ENCODE measurements around the gene PADI2. TPM values are rescaled to one million over a fixed set of nuclear protein-coding genes. Genes with fewer than 3 reads are reported as not detected.
A peak's percentile ranks its signal among the peaks of the same experiment; 100 is the strongest.

PADI2 gene
- total RNA-seq, 1 donor from 2014 or later = 0.49 TPM

DNA sequence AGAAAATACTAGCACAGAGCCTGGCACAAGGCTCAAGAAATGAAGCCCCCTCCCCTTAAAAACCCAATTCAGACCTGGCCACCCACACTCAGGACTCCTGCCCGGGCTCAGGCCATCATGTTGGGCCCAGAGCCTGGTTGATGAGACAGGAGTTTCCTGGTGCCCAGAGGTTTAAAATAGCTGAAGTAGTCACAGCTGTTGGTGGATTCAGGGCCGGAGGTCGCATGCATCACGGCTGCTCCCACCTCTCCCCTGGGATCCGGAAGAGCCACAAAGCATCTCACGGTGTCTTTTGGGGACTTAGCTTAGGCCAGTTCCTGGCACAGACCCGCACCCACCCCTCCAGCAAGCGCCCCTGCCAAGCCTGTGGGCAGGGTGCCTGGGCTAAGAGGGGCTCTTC lies 2.6 kb upstream of the PADI2 start:
- Mint-ChIP-seq H3K9me3 (no peaks in the 10 kb centered on the region), H3K27me3 (ENCODE audit: low read depth) (peaks cover 35% of the 10 kb centered on the region), H3K4me3 (no peak overlapping the region), H3K4me1 (peaks cover 30% of the 10 kb centered on the region), H3K36me3 (no peaks in the 10 kb centered on the region), H3K27ac (no peak overlapping the region)
- DNase-seq (ENCODE audit: low spot score in 2 of 2, unreplicated experiment in 2 of 2) = no peak
- TF ChIP-seq, protein P1, sequence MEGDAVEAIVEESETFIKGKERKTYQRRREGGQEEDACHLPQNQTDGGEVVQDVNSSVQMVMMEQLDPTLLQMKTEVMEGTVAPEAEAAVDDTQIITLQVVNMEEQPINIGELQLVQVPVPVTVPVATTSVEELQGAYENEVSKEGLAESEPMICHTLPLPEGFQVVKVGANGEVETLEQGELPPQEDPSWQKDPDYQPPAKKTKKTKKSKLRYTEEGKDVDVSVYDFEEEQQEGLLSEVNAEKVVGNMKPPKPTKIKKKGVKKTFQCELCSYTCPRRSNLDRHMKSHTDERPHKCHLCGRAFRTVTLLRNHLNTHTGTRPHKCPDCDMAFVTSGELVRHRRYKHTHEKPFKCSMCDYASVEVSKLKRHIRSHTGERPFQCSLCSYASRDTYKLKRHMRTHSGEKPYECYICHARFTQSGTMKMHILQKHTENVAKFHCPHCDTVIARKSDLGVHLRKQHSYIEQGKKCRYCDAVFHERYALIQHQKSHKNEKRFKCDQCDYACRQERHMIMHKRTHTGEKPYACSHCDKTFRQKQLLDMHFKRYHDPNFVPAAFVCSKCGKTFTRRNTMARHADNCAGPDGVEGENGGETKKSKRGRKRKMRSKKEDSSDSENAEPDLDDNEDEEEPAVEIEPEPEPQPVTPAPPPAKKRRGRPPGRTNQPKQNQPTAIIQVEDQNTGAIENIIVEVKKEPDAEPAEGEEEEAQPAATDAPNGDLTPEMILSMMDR (IDR thresholded peaks at IDR 0.05; ENCODE audit: unreplicated experiment) = no peak

DNA sequence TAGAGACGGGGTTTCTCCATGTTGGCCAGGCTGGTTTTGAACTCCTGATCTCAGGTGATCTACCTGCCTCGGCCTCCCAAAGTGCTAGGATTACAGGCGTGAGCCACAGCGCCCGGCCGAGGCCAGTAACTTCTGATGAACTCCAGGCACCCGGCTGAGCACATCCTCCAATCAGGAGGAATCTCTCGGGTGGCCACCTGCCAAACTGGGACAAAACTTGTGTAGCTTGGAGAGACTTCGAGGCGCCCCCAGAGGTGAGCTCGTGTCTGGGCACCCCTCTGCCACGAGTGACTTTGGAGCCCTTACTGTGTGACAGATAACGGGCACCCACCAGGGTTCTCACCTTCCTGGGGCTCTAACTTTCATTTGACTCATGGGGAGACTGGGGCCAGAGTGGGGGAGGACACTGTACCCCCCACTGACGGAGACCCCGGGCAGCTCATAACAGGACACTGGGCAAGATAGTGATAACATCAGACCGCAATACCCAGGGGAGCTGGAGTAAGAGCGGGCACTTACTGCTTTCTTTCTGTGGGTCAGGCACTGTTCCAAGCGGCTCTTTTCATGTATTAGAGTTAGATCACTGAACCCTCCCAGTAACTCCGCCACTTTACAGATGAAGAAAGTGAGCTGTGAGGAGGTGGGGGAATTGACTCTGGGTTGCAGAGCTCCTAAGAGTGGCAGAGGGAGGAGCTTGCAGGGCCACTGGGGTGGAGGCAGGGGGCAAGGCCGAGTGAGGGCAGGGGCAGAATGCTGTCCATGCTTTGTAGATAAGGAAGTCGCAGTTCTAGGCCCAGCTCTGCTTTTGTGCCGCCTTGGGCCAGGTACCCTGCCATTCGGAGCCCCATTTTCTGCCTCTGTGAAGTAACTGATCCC lies 1.9 kb upstream of the PADI2 start:
- H3K27me3 Mint-ChIP-seq (ENCODE audit: low read depth) = peaks cover 42% of the 10 kb centered on the region
- DNase-seq (ENCODE audit: low spot score in 2 of 2, unreplicated experiment in 2 of 2) = no peak
- H3K4me1 Mint-ChIP-seq = peaks cover 30% of the 10 kb centered on the region
- TF ChIP-seq, protein P1 (IDR thresholded peaks at IDR 0.05; ENCODE audit: unreplicated experiment) = no peak
- H3K9me3 Mint-ChIP-seq = no peaks in the 10 kb centered on the region
- H3K27ac Mint-ChIP-seq = no peak overlapping the region
- H3K36me3 Mint-ChIP-seq = no peaks in the 10 kb centered on the region
- no peak overlapping the region for H3K4me3 Mint-ChIP-seq

DNA sequence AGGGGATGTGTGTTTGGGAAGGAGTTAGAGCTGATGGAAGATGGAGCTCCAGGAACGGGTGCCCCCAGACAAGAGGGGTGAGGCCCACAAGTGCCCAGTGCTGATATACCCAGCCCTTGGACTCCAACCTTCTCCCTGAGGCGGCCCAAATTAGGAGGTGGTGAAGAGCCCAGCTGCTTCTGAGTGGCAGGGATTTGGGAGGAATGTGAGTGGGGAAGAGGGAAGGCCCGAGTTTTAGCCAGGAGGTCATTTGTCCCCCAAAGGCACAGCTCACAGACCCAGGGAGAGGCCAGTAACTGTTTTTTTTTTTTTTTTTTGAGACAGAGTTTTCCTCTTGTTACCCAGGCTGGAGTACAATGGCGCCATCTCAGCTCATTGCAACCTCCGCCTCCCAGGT lies 1.2 kb upstream of the PADI2 start:
- no peak for DNase-seq (ENCODE audit: low spot score in 2 of 2, unreplicated experiment in 2 of 2)
- TF ChIP-seq, protein P1 (IDR thresholded peaks at IDR 0.05; ENCODE audit: unreplicated experiment) = no peak
- H3K4me1 Mint-ChIP-seq = peaks cover 25% of the 10 kb centered on the region
- no peak overlapping the region for H3K4me3 Mint-ChIP-seq
- H3K27ac Mint-ChIP-seq = no peak overlapping the region
- H3K36me3 Mint-ChIP-seq = no peaks in the 10 kb centered on the region
- H3K9me3 Mint-ChIP-seq = no peaks in the 10 kb centered on the region
- H3K27me3 Mint-ChIP-seq (ENCODE audit: low read depth) = peaks cover 49% of the 10 kb centered on the region

DNA sequence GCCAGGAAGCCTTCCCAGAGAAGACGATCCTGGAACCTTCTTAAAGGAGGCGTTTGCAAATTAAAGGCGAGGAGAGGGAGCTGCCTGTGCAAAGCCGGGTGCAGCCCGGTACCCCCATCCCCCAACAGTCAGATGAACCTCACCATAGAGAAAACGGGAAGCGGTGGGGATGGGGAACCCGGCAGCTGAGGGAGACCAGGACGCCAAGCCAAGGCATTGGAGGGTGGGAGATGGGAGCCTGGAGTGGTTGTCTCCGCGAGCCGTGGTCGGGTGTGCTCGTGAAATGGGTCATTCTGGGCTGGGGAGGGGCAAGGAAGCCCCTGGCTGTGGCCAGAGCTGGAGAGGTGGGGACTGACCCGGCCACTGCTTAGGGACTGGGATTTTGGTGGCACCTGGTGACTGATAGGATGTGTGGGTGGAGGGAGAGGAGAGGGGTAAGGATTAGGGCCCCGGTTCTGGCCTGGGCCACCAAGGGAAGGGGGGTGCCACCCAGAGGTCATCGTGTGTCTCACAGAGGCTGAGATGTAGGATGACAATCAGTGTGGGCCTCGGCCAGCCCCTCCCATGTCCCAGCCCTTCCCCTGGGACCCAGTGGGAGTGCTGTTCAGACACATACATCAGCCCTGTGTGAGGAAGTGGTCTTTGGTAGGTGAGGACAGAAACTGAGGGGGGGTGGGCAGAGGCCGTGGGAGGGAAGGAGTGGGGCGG lies 676 bp upstream of the PADI2 start:
- no peaks in the 10 kb centered on the region for H3K36me3 Mint-ChIP-seq
- peaks cover 25% of the 10 kb centered on the region for H3K4me1 Mint-ChIP-seq
- no peaks in the 10 kb centered on the region for H3K9me3 Mint-ChIP-seq
- TF ChIP-seq, protein P1 (IDR thresholded peaks at IDR 0.05; ENCODE audit: unreplicated experiment) = no peak
- peak overlapping the region; percentile 58 for H3K4me3 Mint-ChIP-seq
- peaks cover 54% of the 10 kb centered on the region for H3K27me3 Mint-ChIP-seq (ENCODE audit: low read depth)
- no peak overlapping the region for H3K27ac Mint-ChIP-seq
- no peak for DNase-seq (ENCODE audit: low spot score in 2 of 2, unreplicated experiment in 2 of 2)

DNA sequence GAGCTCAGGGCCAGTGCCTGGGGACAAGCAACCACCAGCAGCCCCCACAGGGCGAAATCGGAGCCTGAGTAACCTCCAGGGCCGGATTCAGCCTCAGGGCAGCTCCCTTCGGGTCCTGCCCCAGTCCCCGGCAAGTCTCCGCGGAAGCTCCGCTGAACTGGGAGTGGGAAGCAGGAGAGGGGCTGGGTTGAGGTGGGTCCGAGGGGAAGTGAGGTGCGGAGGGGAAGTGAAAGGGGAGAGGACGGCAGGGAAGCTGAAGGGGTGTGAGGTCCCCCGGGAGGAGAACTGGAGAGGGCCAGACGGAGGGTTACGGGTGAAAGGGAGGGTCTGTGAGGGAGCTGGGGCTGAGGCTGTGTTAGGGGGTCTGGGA lies 560 bp downstream of the PADI2 start:
- peak overlapping the region; percentile 49 for H3K4me3 Mint-ChIP-seq
- no peak for DNase-seq (ENCODE audit: low spot score in 2 of 2, unreplicated experiment in 2 of 2)
- TF ChIP-seq, protein P1 (IDR thresholded peaks at IDR 0.05; ENCODE audit: unreplicated experiment) = no peak
- H3K4me1 Mint-ChIP-seq = peaks cover 25% of the 10 kb centered on the region
- H3K9me3 Mint-ChIP-seq = no peaks in the 10 kb centered on the region
- no peaks in the 10 kb centered on the region for H3K36me3 Mint-ChIP-seq
- H3K27me3 Mint-ChIP-seq (ENCODE audit: low read depth) = peaks cover 55% of the 10 kb centered on the region
- no peak overlapping the region for H3K27ac Mint-ChIP-seq

Data from mesothelial cell of epicardium (in vitro differentiated cells).